Duodenal mucosa (tissue), 2 donors: Measurements from ENCODE around the gene MKRN3.

Experiments used
- H3K27ac ChIP-seq: one replicate; pipeline ENCODE4 v1.7.0; 2013; ENCODE audit warnings: low read depth, low read length
- H3K27me3 ChIP-seq, 2 donors: one replicate each; pipeline ENCODE4 v1.7.0; 2013; ENCODE audit warnings: low read length in 2 of 2, control low read depth in 1 of 2; ENCODE audit not compliant: insufficient read depth in 2 of 2, control insufficient read depth in 1 of 2
- H3K36me3 ChIP-seq, 2 donors: one replicate each; pipeline ENCODE4 v1.7.0; 2013; ENCODE audit warnings: low read length in 2 of 2, control low read depth in 1 of 2; ENCODE audit not compliant: insufficient read depth in 2 of 2, control insufficient read depth in 1 of 2
- H3K4me1 ChIP-seq, 2 donors: one replicate each; pipeline ENCODE4 v1.7.0; 2013; ENCODE audit warnings: low read length in 2 of 2, control low read depth in 1 of 2; ENCODE audit not compliant: insufficient read depth in 2 of 2, control insufficient read depth in 1 of 2
- H3K4me3 ChIP-seq, 2 donors: one replicate each; pipeline ENCODE4 v1.7.0; 2013; ENCODE audit warnings: low read length in 2 of 2, low read depth in 1 of 2
- H3K9ac ChIP-seq, 2 donors: one replicate each; pipeline ENCODE4 v1.7.0; 2013; ENCODE audit warnings: low read length in 2 of 2, low read depth in 1 of 2
- H3K9me3 ChIP-seq, 2 donors: one replicate each; pipeline ENCODE4 v1.7.0; 2013; ENCODE audit warnings: low read length in 2 of 2, control low read depth in 1 of 2; ENCODE audit not compliant: control insufficient read depth in 1 of 2

Gene MKRN3

GRCh38 chr15:23616536-23616935 is 51.1 kb downstream of the MKRN3 start:
- H3K9me3 ChIP-seq = peaks cover 10 to 17% of the 10 kb centered on the region in 2 donors
- no peaks in the 10 kb centered on the region for H3K36me3 ChIP-seq
- H3K9ac ChIP-seq = no peak overlapping the region
- no peaks in the 10 kb centered on the region for H3K4me1 ChIP-seq
- no peaks in the 10 kb centered on the region for H3K27me3 ChIP-seq
- no peak overlapping the region for H3K27ac ChIP-seq
- H3K4me3 ChIP-seq = no peak overlapping the region
